Ascending aorta (tissue), 2 donors: ENCODE measurements around the gene HIP1. TPM values are rescaled to one million over a fixed set of nuclear protein-coding genes. Genes with fewer than 3 reads are reported as not detected.
A peak's percentile ranks its signal among the peaks of the same experiment; 100 is the strongest.
"Not testable (repeated sequence)": the region's sequence is repeated elsewhere in the genome, so short reads cannot be mapped to it uniquely, and the experiment has no call there.

Source experiments
- DNase-seq, 2 donors: peaks; one replicate each; pipeline ENCODE4 v3.0.0-alpha.2; 2019; ENCODE audit warnings: low spot score in 2 of 2
- H3K27ac ChIP-seq, 2 donors: fragments of 200-600 bp; sonication (generic); one replicate each; pipeline ENCODE4 v1.5.1; 2016 to 2017; ENCODE audit warnings: mild to moderate bottlenecking in 1 of 2
- H3K27me3 ChIP-seq: fragments of 200-600 bp; sonication (generic); one replicate; pipeline ENCODE4 v1.5.1; 2017
- H3K36me3 ChIP-seq, 2 donors: fragments of 200-600 bp; sonication (generic); one replicate each; pipeline ENCODE4 v1.5.1; 2016
- H3K4me1 ChIP-seq, 2 donors: fragments of 200-600 bp; sonication (generic); one replicate each; pipeline ENCODE4 v1.5.1; 2016 to 2017; ENCODE audit warnings: mild to moderate bottlenecking in 1 of 2
- H3K4me3 ChIP-seq, 2 donors: fragments of 200-600 bp; sonication (generic); one replicate each; pipeline ENCODE4 v1.5.1; 2016 to 2017; ENCODE audit warnings: mild to moderate bottlenecking in 1 of 2
- H3K9me3 ChIP-seq, 2 donors: fragments of 200-600 bp; sonication (generic); one replicate each; pipeline ENCODE4 v1.5.1; 2016
- CTCF ChIP-seq, 3 experiments: fragments of 200-600 bp in 2 of 3; fragments of 450-650 bp in 1 of 3; sonication (generic) in 2 of 3; IDR thresholded peaks; one replicate each; pipeline ENCODE4 v1.5.1; 2016 to 2019; ENCODE audit warnings: antibody characterized with exemption in 3 of 3, mild to moderate bottlenecking in 1 of 3, moderate library complexity in 1 of 3
- intact Hi-C: fragments of 100-400 bp; cut with DNase I; formaldehyde crosslinking; loops from one replicate; pipeline ENCODE4 v1.15.1; 2023
- total RNA-seq: library from RNA; depleted of rRNA; stranded (reverse); fragments of >200 nt; gene quantifications from one replicate; pipeline ENCODE4 v1.1.0, GENCODE V29; 2016

Gene HIP1
- total RNA-seq, 1 donor from 2014 or later = 47.5 TPM

DNA sequence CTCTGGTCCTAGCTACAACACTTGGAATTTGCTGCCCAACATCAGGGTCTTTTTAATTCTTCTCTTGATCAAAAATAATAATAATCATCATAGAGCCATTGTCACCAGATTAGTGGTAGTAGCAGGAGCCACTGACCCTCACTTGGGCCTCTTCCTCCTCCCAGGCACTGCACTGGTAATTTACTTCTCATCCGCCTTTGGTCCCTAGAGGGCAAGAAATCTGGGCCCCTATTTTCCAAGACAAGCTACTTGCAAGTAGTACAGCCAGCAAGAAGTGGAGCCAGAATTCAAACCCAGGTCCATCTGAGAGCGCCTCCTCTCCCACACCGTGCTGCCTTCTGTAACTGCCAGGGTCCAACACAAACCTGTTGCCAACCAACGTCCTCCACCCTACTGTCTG is 125.4 kb downstream of the HIP1 start:
- no peak for DNase-seq
- intact Hi-C loops = no loop called here
- Histone ChIP-seq H3K36me3 (no peaks in the 10 kb centered on the region), H3K27me3 (no peaks in the 10 kb centered on the region), H3K4me1 (peaks cover 0 to 12% of the 10 kb centered on the region in 2 donors), H3K4me3 (no peak overlapping the region), H3K27ac (peak overlapping the region; percentile 23 to 83), H3K9me3 (no peaks in the 10 kb centered on the region)
- TF ChIP-seq CTCF (IDR thresholded peaks at IDR 0.05) = no peak

GRCh38 chr7:75611557-75612178 is 127.1 kb downstream of the HIP1 start:
- Histone ChIP-seq H3K27ac (peak overlapping the region; percentile 68 to 83), H3K9me3 (no peaks in the 10 kb centered on the region), H3K36me3 (no peaks in the 10 kb centered on the region), H3K27me3 (no peaks in the 10 kb centered on the region), H3K4me3 (peak overlapping the region; percentile 42), H3K4me1 (peaks cover 0 to 12% of the 10 kb centered on the region in 2 donors)
- peak; percentile 54 to 91 for DNase-seq
- intact Hi-C loops = loop anchor here (1.0 to 2.0 kb wide), 3 partner anchors 27 to 151 kb away; no protein-coding TSS in a partner anchor
- TF ChIP-seq CTCF (IDR thresholded peaks at IDR 0.05) = peak in 1 of 3 experiments; percentile 8

- H3K36me3 ChIP-seq, H3K4me3 ChIP-seq, DNase-seq, intact Hi-C loops, H3K27me3 ChIP-seq, H3K27ac ChIP-seq, H3K9me3 ChIP-seq: not testable (repeated sequence)
- peaks cover 0 to 12% of the 10 kb centered on the region in 2 donors for H3K4me1 ChIP-seq
Measured at GRCh38 chr7:75609416-75609815, 129.3 kb downstream of the HIP1 start.

DNA sequence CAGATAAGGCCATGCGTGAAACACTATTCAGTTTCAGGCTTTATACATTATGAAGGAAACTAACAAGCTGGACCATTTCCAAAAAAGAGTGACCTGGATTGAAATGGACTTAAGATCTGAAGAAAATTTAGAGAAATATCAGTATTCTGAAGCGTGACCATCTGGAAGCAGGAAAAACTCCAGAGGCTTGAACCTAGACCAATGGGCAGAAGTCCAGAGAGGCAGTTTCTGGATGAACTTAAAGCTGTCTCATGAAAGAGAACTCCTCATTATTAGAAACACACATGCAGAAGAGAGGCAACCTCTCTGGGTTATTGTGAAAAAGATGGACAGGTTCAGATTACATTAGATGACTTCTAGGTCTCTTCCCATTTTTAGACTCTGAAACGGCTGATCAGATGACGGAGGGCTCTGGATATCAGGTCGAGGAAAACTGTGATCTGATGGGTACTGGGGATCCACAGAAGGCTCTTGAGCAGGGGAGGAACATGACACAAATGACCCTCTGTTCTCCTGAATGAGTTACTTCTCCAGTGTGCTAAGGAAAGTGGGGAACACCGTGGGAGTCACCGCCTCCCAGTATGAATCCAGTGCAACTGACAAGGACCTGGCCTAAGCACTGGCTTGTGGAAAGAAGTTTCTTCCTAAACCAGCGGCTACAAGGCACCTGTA is 130.2 kb downstream of the HIP1 start:
- TF ChIP-seq CTCF (IDR thresholded peaks at IDR 0.05) = no peak
- intact Hi-C loops = no loop called here
- Histone ChIP-seq H3K36me3 (no peaks in the 10 kb centered on the region), H3K4me3 (no peak overlapping the region), H3K27ac (no peak overlapping the region), H3K4me1 (peaks cover 0 to 12% of the 10 kb centered on the region in 2 donors), H3K27me3 (no peaks in the 10 kb centered on the region), H3K9me3 (no peaks in the 10 kb centered on the region)
- no peak for DNase-seq

- Histone ChIP-seq H3K4me1 (peaks cover 0 to 5% of the 10 kb centered on the region in 2 donors), H3K9me3 (no peaks in the 10 kb centered on the region), H3K27me3 (no peaks in the 10 kb centered on the region), H3K4me3 (no peak overlapping the region), H3K27ac (no peak overlapping the region), H3K36me3 (peaks cover 0 to 3% of the 10 kb centered on the region in 2 donors)
- TF ChIP-seq CTCF (IDR thresholded peaks at IDR 0.05) = no peak
- intact Hi-C loops = no loop called here
- no peak for DNase-seq
Measured at GRCh38 chr7:75604408-75604807, 134.3 kb downstream of the HIP1 start.

DNA sequence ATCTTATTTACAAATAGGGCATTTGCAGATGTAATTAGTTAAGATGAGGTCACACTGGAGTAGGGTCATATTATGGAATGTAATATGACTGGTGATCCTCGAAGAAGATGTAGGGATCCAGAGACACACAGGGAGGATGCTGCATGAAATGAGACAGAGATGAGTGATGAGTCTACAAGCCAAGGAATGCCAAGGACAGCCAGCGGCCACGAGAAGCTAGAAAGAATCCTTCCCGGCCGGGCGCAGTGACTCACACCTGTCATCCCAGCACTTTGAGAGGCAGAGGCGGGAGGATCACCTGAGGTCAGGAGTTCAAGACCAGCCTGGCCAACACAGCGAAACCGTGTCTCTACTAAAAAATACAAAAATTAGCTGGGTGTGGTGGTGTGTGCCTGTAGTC is 135.9 kb downstream of the HIP1 start:
- H3K4me3 ChIP-seq, H3K27me3 ChIP-seq, DNase-seq, H3K27ac ChIP-seq, H3K36me3 ChIP-seq, H3K9me3 ChIP-seq, intact Hi-C loops: not testable (repeated sequence)
- H3K4me1 ChIP-seq = peaks cover 4 to 11% of the 10 kb centered on the region in 2 donors
